Germinal center (tissue), 1 donor: ENCODE measurements around the gene NR4A2.

Experiments
- DNase-seq: peaks from one replicate; pipeline ENCODE4 v3.0.0; 2012; ENCODE audit warnings: mixed read lengths, low spot score

NR4A2 gene

DNA sequence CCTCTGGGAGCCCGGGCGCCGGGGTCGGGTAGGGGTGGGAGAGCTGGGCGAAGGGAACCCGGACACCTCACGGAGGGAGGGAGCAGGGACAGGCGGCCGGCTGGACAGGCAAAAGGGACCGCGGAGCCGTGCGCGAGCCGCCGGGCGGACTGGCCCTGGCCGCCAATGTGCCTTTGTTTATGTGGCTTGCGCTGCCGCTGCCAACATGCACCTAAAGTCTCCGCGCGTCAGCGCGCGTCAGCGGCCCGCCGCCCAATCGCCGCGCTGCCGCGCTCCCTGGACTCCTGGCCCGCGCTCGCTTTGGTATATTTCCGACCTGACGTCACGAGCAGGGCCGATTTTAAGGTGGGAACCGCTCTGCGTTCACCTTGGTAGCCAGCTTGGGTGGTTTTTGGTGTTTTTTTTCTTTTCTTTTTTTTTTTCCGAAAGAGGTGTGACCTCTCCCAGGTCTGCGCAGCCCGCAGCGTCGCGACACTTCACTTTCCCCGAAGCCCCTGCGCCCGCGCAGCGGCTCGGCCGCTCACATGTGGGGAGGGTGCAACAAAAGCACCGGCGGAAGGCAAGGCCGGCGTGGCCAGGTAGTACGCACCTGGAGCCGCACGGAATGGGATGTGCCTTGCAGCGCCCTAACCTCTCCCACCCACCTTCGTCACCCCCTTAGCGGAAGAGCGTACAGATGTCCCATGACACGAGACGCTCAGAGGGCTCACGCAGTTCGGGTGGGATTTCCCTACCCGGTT is at the start of gene NR4A2:
Gene NR4A2, minus strand, starts transcription at position 188 of the 740 bp plus-strand sequence. CDS start 2,535 bp downstream, outside the sequence.
- DNase-seq: peak; percentile 80

DNA sequence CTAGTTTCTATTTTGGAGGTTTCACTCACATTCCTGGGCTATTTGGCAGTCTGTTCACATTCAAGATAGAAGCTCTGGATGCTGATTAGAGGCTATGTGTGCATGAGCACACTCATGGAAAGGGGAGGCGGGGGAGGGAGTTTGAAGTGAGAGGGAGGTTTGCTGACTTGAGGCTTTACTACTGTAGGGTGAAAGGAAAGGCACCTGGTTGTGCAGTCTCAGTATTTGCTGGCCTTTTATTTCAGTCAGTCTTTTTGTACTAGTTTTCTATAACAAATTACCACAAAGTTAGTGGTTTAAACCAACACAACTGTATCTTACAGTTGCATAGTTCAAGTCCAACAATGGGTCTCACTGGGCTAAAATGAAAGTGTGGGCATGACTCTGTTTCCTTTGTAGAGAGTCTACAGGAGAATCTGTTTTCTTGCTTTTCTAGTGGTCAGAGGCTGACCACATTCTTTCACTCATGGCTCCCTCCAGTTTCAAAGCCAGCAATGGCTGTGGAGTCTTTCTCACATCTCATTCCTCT is 47.7 kb upstream of the NR4A2 start:
- DNase-seq: no peak

GRCh38 chr2:156379714-156380113 is 47.2 kb upstream of the NR4A2 start:
- no peak for DNase-seq

DNA sequence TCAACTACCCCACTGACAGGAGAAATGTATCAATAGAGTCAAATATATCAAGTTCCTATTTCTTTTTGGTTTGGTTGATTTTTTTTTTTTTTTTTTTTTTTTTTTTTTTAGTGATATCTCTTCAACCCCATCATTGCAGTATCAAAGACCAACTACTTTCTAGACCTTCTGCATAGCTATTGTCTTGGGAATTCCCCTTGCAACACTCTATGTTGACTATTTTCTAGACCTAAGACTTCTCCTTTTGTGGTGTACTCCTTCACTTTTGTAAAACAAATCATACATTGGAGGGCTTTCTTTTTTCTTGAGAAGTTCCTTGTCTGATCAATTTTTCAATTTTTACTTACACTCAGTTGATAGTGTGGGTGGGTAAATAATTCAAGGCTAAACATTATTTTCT is 46.5 kb upstream of the NR4A2 start:
- no peak for DNase-seq

- DNase-seq: no peak
Measured at GRCh38 chr2:156366753-156367152, 34.2 kb upstream of the NR4A2 start.

DNA sequence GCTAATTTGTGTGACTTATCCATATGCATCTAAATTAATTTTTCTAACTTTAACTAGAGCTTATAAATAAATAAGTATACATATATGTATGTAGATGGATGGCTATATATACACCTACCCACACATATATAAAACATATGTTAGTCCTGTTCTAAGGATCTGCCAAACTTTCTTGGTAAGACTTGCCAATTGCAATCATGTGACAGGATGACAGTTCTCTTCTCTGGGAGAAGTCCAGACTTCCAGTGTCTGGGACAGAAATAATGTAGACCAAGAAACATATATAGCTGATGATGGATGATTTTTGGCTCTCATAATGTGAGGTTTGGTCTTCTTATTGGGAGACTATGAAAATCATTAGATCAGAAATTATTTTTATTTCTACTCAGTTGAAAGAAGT is 30.6 kb upstream of the NR4A2 start:
- no peak for DNase-seq

DNA sequence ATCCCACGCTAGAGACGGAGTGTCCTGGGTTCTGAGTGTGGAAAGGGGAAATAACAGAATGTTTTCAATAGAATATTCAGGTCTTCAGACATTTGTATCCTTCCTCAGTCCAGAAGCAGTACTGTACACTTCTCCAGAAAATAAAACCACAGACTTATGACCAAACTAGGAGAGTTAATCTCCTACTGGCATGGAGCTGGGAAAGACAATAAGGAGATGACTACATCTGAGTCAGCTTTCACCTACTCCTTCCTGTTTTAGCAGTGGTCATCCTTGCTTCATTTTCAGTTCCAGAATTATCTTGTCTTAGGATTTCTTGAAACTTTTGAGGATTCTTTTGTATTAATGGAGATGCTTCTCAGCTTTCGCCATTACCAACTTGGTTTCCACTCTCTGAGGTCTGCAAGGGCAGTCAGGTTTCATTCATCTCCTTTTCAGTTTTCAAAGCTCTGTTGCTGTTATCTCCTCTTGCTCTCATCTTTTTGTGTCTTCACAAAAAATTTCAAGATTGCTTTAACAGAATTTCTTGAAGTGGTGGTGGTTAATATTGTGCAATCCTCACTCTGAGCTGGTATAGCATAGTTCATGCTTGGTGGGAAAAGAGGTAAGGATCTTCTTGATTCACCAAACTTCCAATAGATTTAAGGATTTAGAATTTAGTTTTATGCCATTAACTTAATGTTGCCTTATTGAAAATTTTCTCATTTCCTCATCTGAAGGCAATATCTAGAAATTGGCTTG is 23.7 kb upstream of the NR4A2 start:
- no peak for DNase-seq

DNA sequence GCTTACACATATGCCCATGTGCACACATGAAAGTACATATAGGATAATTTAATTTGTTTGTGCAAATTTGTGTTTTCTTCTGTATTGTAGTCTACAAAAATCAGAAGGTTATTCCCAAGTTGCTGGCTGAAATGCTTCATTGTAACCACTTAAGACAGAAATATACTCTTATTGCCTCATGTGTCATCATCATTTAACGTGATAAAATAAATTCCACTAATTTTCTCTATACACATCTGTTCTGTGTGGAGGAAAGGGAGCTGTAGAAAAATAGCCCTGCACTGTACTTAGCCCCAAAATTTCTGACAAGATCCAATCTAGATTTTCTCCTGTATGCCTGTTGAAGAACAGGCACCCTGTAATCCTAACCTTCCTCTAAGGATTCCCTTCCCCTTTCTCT is 20.4 kb upstream of the NR4A2 start:
- DNase-seq: no peak

DNA sequence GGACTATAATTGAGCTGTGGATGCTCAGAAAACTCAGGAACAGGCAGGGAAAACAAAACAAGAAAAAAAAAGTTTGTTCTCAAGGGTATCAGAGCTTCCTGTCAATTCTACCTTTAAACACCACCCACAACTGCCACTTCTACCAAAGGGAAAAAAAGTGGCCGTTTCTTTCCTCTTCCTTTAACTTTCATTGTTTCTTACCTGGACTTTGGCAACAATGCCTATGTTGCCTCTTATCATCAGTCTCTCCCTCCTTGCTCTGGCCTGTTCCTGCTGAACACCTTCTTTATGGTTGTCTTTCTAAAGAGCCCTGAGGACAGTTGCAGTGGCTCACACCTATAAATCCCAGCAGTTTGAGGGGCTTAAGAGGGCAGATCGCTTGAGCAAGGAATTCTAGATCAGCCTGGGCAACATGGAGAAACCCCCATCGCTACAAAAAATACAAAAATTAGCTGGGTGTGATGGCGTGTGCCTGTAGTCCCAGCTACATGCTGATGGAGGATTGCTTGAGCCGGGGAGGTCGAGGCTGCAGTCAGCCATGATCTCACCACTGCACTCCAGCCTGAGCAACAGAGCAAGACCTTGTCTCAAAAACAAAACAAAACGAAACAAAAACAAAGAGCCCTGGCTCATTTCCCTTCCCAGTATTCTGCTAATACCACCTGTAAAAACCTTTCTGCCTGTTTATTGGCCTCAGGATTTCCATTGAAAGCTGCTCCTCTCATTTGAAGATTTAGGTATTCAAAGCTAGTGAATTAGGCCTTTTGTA is 18.0 kb upstream of the NR4A2 start:
- no peak for DNase-seq

GRCh38 chr2:156349605-156350004 is 17.1 kb upstream of the NR4A2 start:
- DNase-seq: no peak

DNA sequence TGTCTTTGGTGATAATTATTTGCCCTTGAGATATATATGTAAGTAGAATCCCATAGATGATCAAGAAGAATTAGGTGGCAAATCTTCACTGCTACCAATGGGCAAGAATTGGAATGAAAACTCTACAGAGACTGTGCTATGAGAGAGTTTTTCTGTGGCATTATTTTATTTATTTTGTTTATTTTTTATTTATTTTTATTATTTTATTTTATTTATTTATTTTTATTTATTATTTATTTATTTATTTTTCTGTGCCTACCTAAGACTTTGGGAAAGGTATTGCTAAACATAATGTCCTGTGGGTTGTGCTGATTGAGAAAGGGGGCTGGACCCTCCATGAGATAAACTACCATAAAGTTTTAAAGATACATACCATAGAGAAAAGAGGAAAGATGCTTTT is 16.6 kb upstream of the NR4A2 start:
- no peak for DNase-seq

DNA sequence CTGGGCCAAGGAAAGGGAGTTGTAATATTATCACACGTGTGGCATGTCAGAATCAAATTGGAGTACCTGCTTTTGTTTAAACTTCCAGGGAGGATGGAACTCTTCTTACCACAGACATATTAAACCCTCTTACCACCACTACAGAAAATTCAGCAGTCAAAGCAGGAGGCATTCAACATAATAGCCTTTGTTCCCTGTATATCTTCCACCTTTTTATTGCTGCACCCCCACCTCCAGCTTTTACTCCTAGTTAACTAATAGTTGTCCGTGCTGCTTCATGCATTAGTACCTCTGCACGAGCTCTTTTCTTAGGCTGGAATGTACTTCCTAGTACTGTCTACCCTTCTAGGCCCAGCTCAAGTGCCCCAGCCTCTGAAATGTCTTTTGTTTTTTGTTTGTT is 14.9 kb upstream of the NR4A2 start:
- no peak for DNase-seq

GRCh38 chr2:156346731-156347130 is 14.2 kb upstream of the NR4A2 start:
- no peak for DNase-seq

- DNase-seq: no peak
Measured at GRCh38 chr2:156345582-156345981, 13.1 kb upstream of the NR4A2 start.

- DNase-seq: no peak
Measured at GRCh38 chr2:156343940-156344301, 11.4 kb upstream of the NR4A2 start.

GRCh38 chr2:156343096-156343939 is 10.8 kb upstream of the NR4A2 start:
- DNase-seq: no peak

GRCh38 chr2:156342254-156343095 is 10.0 kb upstream of the NR4A2 start:
- peak; percentile 74 for DNase-seq

- peak; percentile 68 for DNase-seq
Measured at GRCh38 chr2:156341452-156342253, 9.1 kb upstream of the NR4A2 start.

DNA sequence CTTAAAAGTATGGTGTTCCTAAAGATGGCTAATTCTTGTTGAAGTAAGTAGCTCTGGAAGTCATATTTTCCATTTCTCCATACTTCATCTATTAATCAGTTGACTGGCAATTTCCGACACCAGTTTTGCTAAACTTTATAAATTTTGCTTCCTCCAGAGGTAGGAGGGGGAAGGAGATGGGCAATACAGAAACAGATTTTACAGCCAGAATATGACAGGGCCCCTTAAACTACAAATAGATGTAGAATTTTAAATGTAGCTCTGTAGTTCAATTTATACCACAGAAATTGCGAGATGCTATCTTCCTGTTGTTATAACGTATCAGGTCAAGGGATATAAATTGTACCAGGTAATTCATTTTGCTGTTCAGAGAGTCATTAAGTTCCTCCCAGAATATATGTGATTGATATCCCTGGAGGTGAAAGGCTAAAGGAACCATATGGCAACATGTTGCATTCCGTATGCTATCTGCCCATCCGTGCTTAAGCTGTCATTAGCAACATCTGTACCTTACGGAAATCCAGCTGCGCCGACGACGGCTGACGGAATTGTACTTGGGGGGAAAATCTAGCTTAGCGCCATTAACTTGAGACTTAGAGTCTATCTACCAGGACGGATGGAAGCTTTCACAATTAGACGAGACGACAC is 8.4 kb upstream of the NR4A2 start:
- DNase-seq: no peak
